Uterus (tissue), 4 donors: ENCODE data around the gene DCT. TPM values are rescaled to one million over a fixed set of nuclear protein-coding genes. Genes with fewer than 3 reads are reported as not detected.
"Not testable (repeated sequence)": the region's sequence is repeated elsewhere in the genome, so short reads cannot be mapped to it uniquely, and the experiment has no call there.

ENCODE experiments used
- DNase-seq, 2 donors: peaks; one replicate each; pipeline ENCODE4 v3.0.0-alpha.2; 2019 to 2020
- H3K27ac ChIP-seq, 2 donors: fragments of 200-600 bp; sonication (generic); 1 replicate in 1 of 2; 2 replicates in 1 of 2; pipeline ENCODE4 v1.5.1; 2016 to 2018
- H3K27me3 ChIP-seq, 2 donors: fragments of 200-600 bp; sonication (generic); one replicate each; pipeline ENCODE4 v1.5.1; 2018 to 2019; ENCODE audit warnings: control low read depth in 1 of 2
- H3K36me3 ChIP-seq, 2 donors: fragments of 200-600 bp; sonication (generic); one replicate each; pipeline ENCODE4 v1.5.1; 2019; ENCODE audit warnings: control low read depth in 1 of 2
- H3K4me1 ChIP-seq, 2 donors: fragments of 200-600 bp; sonication (generic); one replicate each; pipeline ENCODE4 v1.5.1; 2018 to 2019; ENCODE audit warnings: control low read depth in 1 of 2
- H3K4me3 ChIP-seq, 2 donors: fragments of 200-600 bp; sonication (generic); 1 replicate in 1 of 2; 2 replicates in 1 of 2; pipeline ENCODE4 v1.5.1; 2018 to 2019; ENCODE audit warnings: mild to moderate bottlenecking in 1 of 2
- H3K9me3 ChIP-seq, 2 donors: fragments of 200-600 bp; sonication (generic); one replicate each; pipeline ENCODE4 v1.5.1; 2019; ENCODE audit warnings: control low read depth in 1 of 2
- POLR2A ChIP-seq, 2 donors: fragments of 450-650 bp; IDR thresholded peaks; one replicate each; pipeline ENCODE4 v1.6.1; 2016; ENCODE audit warnings: antibody characterized with exemption in 2 of 2, mild to moderate bottlenecking in 1 of 2, moderate library complexity in 1 of 2
- intact Hi-C: fragments of 100-400 bp; cut with DNase I; formaldehyde crosslinking; loops from one replicate; pipeline ENCODE4 v1.15.1; 2023; ENCODE audit warnings: low total_unique reads
- total RNA-seq, 4 donors: library from RNA; depleted of rRNA in 3 of 4; stranded (reverse); fragments of >200 nt in 3 of 4; gene quantifications; one replicate each; pipeline versions ENCODE4 v1.1.0 to v1.2.4, GENCODE V29; 2014 to 2023
- TF ChIP-seq, protein P1 (sequence below), 4 experiments: fragments of 200-600 bp in 2 of 4; fragments of 450-650 bp in 2 of 4; sonication (generic) in 2 of 4; IDR thresholded peaks; one replicate each; pipeline ENCODE4 v1.5.1; 2016 to 2019; ENCODE audit warnings: antibody characterized with exemption in 4 of 4, mild to moderate bottlenecking in 2 of 4, moderate library complexity in 1 of 4
- donor health status: DM: yes; HTN: yes; CAD: no.

The DCT gene
- under 1 TPM in 3 of 4 donors, not detected in 1; 0.76 to 0.91 (median 0.88) TPM for total RNA-seq

DNA sequence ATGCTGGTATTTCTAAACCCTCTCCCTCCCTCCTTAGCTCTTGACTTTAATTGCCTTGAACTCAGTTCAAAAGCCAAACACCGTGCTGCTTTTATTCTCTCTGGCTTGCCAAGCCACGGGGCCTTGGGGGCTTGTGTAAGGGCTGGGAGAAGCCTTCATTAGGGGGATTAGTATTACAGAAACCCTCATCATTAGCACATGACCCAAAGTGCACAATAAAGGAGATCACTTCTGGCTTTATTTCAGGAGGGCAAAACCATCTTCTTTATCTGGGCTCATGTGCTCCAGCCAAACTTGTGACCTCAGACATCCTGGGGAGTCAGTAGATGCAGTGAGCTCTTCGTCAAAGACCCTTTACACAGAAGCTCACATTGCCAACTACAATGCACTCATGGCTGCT lies at the start of gene DCT:
TSS of gene DCT (minus strand) at position 67 of the 400 bp plus-strand sequence. CDS start 427 bp downstream, outside the sequence.
- no peak within 1 kb of the TSS for H3K4me3 ChIP-seq
- intact Hi-C loops, result no loop called here
- no peaks in the 10 kb centered on the region for H3K4me1 ChIP-seq
- DNase-seq, result no peak
- H3K27ac ChIP-seq, result no peak within 1 kb of the TSS
- no peak for TF ChIP-seq POLR2A (IDR thresholded peaks at IDR 0.05)
- TF ChIP-seq, protein P1, sequence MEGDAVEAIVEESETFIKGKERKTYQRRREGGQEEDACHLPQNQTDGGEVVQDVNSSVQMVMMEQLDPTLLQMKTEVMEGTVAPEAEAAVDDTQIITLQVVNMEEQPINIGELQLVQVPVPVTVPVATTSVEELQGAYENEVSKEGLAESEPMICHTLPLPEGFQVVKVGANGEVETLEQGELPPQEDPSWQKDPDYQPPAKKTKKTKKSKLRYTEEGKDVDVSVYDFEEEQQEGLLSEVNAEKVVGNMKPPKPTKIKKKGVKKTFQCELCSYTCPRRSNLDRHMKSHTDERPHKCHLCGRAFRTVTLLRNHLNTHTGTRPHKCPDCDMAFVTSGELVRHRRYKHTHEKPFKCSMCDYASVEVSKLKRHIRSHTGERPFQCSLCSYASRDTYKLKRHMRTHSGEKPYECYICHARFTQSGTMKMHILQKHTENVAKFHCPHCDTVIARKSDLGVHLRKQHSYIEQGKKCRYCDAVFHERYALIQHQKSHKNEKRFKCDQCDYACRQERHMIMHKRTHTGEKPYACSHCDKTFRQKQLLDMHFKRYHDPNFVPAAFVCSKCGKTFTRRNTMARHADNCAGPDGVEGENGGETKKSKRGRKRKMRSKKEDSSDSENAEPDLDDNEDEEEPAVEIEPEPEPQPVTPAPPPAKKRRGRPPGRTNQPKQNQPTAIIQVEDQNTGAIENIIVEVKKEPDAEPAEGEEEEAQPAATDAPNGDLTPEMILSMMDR (IDR thresholded peaks at IDR 0.05), result no peak
- no peaks in the 10 kb centered on the region for H3K27me3 ChIP-seq
- H3K36me3 ChIP-seq, result no peaks in the 10 kb centered on the region
- H3K9me3 ChIP-seq, result no peaks in the 10 kb centered on the region

DNA sequence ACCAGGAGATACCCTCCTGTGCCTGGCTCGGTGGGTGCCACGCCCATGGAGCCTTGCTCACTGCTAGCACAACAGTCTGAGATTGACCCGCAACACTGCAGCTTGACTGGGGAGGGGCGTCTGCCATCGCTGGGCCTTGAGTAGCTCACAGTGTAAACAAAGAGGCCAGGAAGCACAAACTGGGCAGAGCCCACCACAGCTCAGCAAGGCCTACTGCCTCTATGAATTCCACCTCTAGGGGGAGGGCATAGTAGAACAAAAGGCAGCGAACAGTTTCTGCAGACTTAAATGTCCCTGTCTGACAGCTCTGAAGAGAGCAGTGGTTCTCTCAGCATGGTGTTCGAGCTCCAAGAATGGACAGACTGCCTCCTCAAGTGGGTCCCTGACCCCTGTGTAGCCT lies 47.5 kb upstream of the DCT start:
- H3K4me1 ChIP-seq, H3K27ac ChIP-seq, H3K4me3 ChIP-seq, DNase-seq, H3K27me3 ChIP-seq, intact Hi-C loops, H3K9me3 ChIP-seq, H3K36me3 ChIP-seq: not testable (repeated sequence)

DNA sequence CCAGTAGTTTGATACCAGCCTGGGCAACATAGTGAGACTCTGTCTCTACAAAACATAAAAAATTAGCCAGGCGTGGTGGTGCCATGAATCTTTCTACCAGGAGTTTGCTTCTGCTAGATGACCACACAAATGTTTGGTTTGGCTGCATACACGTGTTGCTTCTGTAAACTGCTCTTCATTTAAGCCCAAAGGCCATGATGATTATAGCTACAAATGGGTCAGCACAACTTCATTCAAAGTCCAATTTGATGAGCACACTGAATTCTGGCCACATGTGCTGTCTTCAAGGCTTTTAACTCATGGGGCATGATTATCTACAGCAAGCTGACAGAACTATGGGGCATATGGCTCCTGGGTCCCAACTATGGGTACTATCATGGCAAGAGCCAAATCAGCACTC lies 46.3 kb upstream of the DCT start:
- no peaks in the 10 kb centered on the region for H3K36me3 ChIP-seq
- H3K4me3 ChIP-seq, result no peak overlapping the region
- DNase-seq, result no peak
- intact Hi-C loops, result no loop called here
- TF ChIP-seq POLR2A (IDR thresholded peaks at IDR 0.05), result no peak
- TF ChIP-seq, protein P1 (IDR thresholded peaks at IDR 0.05), result no peak
- H3K9me3 ChIP-seq, result no peaks in the 10 kb centered on the region
- no peaks in the 10 kb centered on the region for H3K27me3 ChIP-seq
- H3K27ac ChIP-seq, result no peak overlapping the region
- no peaks in the 10 kb centered on the region for H3K4me1 ChIP-seq

DNA sequence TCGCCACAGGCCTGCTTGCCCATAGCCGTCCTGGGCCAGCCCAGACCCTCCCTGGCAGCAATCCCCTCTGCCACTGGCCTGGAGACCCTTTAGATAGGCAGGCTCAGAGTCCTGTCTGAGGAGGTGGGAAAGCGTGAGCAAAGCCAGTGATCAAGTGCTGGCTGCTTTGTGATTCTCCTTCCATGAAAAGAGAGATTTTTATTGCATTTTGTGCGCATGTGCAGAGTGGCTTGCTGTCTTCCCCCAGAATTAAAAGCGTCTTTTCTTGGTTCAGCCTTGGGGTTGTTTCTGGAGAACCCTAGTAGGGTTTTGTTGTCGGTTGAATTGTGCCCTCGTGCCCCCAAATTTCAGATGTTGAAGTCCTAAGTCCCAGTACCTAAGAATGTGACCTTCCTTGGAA lies 44.9 kb upstream of the DCT start:
- TF ChIP-seq, protein P1 (IDR thresholded peaks at IDR 0.05), result no peak
- no peak for TF ChIP-seq POLR2A (IDR thresholded peaks at IDR 0.05)
- no peak for DNase-seq
- Histone ChIP-seq H3K36me3 (no peaks in the 10 kb centered on the region), H3K27ac (no peak overlapping the region), H3K27me3 (no peaks in the 10 kb centered on the region), H3K4me3 (no peak overlapping the region), H3K9me3 (no peaks in the 10 kb centered on the region), H3K4me1 (no peaks in the 10 kb centered on the region)
- intact Hi-C loops, result no loop called here

DNA sequence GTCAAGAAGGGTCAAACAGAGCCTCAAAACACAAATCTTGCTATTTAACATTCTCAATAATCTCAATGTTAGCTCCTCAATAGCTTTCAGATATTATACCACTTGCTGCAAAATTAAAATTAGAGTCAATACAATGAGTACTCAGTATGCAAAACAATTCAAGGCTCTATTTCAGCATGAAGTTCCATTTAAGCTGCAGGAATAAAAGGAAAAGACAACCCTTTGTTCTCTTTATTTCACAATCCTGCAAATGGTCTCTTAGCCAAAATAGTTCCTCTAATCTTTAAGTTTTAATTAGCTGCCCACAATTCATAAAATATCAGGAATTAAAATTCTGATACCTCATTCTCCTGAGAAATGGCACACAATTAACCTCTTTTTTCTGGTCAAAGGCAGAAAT lies 40.5 kb upstream of the DCT start:
- Histone ChIP-seq H3K27ac (no peak overlapping the region), H3K4me1 (no peaks in the 10 kb centered on the region), H3K27me3 (no peaks in the 10 kb centered on the region), H3K36me3 (no peaks in the 10 kb centered on the region), H3K4me3 (no peak overlapping the region), H3K9me3 (no peaks in the 10 kb centered on the region)
- DNase-seq, result no peak
- TF ChIP-seq, protein P1 (IDR thresholded peaks at IDR 0.05), result no peak
- TF ChIP-seq POLR2A (IDR thresholded peaks at IDR 0.05), result no peak
- intact Hi-C loops, result no loop called here

DNA sequence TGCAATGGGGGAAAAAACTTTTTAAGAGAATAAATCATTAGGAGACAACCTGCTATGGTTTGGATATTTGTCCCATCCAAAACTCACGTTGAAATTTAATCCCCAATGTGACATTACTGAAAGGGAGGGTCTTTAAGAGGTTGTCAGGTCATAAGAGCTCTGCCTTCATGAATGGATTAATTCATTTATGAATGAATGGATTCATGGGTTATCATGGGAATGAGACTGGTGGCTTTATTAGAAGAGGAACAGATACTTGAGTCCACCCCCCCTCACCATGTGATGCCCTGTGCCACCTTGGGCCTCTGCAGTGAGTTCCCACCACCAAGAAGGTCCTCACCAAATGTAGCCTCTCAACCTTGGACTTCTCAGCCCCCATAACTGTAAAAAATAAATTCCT lies 37.0 kb upstream of the DCT start:
- H3K27me3 ChIP-seq, result no peaks in the 10 kb centered on the region
- no peaks in the 10 kb centered on the region for H3K9me3 ChIP-seq
- no peak overlapping the region for H3K4me3 ChIP-seq
- no peak overlapping the region for H3K27ac ChIP-seq
- intact Hi-C loops, result no loop called here
- H3K4me1 ChIP-seq, result no peaks in the 10 kb centered on the region
- no peaks in the 10 kb centered on the region for H3K36me3 ChIP-seq
- no peak for TF ChIP-seq POLR2A (IDR thresholded peaks at IDR 0.05)
- TF ChIP-seq, protein P1 (IDR thresholded peaks at IDR 0.05), result no peak
- DNase-seq, result no peak
